Esophagus muscularis mucosa (tissue), 4 donors: ENCODE results near the gene PIGR.

Source experiments
- EP300 ChIP-seq: sonication (generic); formaldehyde crosslinking; IDR thresholded peaks from one replicate; pipeline ENCODE4 v1.6.1; 2017; ENCODE audit warnings: antibody characterized with exemption
- POLR2A ChIP-seq: fragments of 450-650 bp; IDR thresholded peaks from one replicate; pipeline ENCODE4 v1.6.1; 2017; ENCODE audit warnings: antibody characterized with exemption, moderate library complexity, mild to moderate bottlenecking, low read depth
- POLR2AphosphoS5 ChIP-seq, 2 donors: sonication (generic); formaldehyde crosslinking; IDR thresholded peaks; one replicate each; pipeline ENCODE4 v1.6.1; 2017; ENCODE audit warnings: antibody characterized with exemption in 2 of 2
- TF ChIP-seq, protein P1 (sequence below), 3 experiments: fragments of 200-600 bp in 2 of 3; fragments of 450-650 bp in 1 of 3; sonication (generic) in 2 of 3; IDR thresholded peaks; one replicate each; pipeline ENCODE4 v1.5.1; 2017 to 2019; ENCODE audit warnings: antibody characterized with exemption in 3 of 3, mild to moderate bottlenecking in 2 of 3, moderate library complexity in 1 of 3

DNA sequence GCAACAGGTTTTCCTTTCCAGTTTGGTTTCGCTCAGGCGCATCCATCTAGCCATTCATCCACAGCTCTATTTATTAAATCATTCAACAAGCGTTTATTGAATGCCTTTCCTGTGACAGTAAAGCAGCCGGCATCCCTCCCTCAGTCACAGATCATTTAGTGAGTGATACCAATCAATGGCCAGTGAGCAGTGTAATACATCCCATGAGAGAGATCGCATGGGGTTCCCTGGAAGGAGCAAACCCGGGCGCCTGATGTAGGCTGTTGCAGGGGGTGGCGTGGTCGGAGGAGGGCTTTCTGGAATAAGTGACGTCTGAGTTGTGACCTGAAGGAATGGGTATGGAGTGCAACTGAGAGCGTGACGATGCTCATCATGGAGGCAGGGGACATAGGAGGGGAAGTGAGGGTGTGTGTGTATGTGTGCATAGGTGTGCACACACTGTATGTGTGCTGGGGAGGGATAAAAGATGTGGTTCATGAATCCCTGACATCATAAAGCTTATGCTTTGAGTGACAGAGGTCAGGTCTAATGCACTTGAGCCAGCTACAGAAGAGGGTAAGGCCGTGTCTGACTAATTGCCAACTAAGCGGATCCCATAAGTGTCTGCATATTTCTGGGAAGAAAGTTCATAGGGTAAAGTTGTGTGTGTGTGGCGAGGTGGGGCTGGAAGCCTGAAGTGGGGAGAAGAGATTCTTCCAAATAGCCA, 31.1 kb downstream of the PIGR start:
- TF ChIP-seq POLR2A = no peak
- TF ChIP-seq, protein P1, sequence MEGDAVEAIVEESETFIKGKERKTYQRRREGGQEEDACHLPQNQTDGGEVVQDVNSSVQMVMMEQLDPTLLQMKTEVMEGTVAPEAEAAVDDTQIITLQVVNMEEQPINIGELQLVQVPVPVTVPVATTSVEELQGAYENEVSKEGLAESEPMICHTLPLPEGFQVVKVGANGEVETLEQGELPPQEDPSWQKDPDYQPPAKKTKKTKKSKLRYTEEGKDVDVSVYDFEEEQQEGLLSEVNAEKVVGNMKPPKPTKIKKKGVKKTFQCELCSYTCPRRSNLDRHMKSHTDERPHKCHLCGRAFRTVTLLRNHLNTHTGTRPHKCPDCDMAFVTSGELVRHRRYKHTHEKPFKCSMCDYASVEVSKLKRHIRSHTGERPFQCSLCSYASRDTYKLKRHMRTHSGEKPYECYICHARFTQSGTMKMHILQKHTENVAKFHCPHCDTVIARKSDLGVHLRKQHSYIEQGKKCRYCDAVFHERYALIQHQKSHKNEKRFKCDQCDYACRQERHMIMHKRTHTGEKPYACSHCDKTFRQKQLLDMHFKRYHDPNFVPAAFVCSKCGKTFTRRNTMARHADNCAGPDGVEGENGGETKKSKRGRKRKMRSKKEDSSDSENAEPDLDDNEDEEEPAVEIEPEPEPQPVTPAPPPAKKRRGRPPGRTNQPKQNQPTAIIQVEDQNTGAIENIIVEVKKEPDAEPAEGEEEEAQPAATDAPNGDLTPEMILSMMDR (IDR thresholded peaks at IDR 0.05) = no peak
- TF ChIP-seq POLR2AphosphoS5 (IDR thresholded peaks at IDR 0.05) = no peak
- no peak for TF ChIP-seq EP300
